ENCODE results near the gene EPHX1. TPM values are rescaled to one million over a fixed set of nuclear protein-coding genes. Genes with fewer than 3 reads are reported as not detected.
A peak's percentile ranks its signal among the peaks of the same experiment; 100 is the strongest.

EPHX1 gene
- total and polyA plus RNA-seq, 10 of the 15 experiments (the other 5 are each of a cell fraction or from before 2014, with no cell fraction given) = 0.33 to 2.9 (median 0.78) TPM; not detected in 2

GRCh38 chr1:225882694-225883615 lies 73.0 kb downstream of the EPHX1 start (continued):
- TF ChIP-seq PAX5 (IDR thresholded peaks at IDR 0.05; ENCODE audit: borderline replicate concordance, low read depth, low read length) (no peak), SUZ12 (IDR thresholded peaks at IDR 0.05; ENCODE audit: unreplicated experiment) (no peak), PML (IDR thresholded peaks at IDR 0.05; ENCODE audit: low read length) (no peak), GATAD2B (conservative IDR thresholded peaks at IDR 0.05; ENCODE audit: low read depth) (0 out of 2 replicates have a peak, but pooled peaks have one; percentile 14), MAX (IDR thresholded peaks at IDR 0.05; ENCODE audit: low read depth, low read length) (0 out of 2 replicates have a peak, but pooled peaks have one; percentile 1), E2F4 (IDR thresholded peaks at IDR 0.05; ENCODE audit: low read depth, low read length) (no peak), CEBPB (IDR thresholded peaks at IDR 0.05; ENCODE audit: borderline replicate concordance in 1 of 2, low read depth in 2 of 2, low read length in 2 of 2) (no peak), NFXL1 (IDR thresholded peaks at IDR 0.05; ENCODE audit: borderline replicate concordance) (no peak)
